PFSK-1 (cell line): Measurements from ENCODE around the gene DBF4.

Experiments
- FOXP2 ChIP-seq: optimal IDR thresholded peaks from 2 replicates; pipeline ENCODE3; 2011; ENCODE audit warnings: borderline replicate concordance, control low read depth, inconsistent platforms; ENCODE audit not compliant: insufficient read depth; ENCODE audit errors: extremely low read length, extremely low read depth
- POLR2AphosphoS5 ChIP-seq: IDR thresholded peaks from 2 replicates; pipeline ENCODE4 v1.6.1; 2012; ENCODE audit warnings: low read depth, mild to moderate bottlenecking, control low read depth, low read length, moderate library complexity
- SIN3A ChIP-seq: IDR thresholded peaks from 2 replicates; pipeline ENCODE4 v1.6.1; 2012; ENCODE audit warnings: mild to moderate bottlenecking, low read length, moderate library complexity, borderline replicate concordance; ENCODE audit not compliant: insufficient read depth
- TAF1 ChIP-seq: IDR thresholded peaks from 2 replicates; pipeline ENCODE4 v1.6.1; 2012; ENCODE audit warnings: low read length, control low read depth, borderline replicate concordance; ENCODE audit not compliant: insufficient read depth
- TF ChIP-seq, protein P1 (sequence below), 2 experiments: IDR thresholded peaks; 2 replicates each; pipeline versions ENCODE4 v1.6.1 to v1.8.0; 2011 to 2012; ENCODE audit warnings: low read depth in 2 of 2, low read length in 2 of 2, control low read depth in 1 of 2, inconsistent platforms in 1 of 2, mild to moderate bottlenecking in 1 of 2, moderate library complexity in 1 of 2; ENCODE audit not compliant: insufficient read depth in 1 of 2

Gene DBF4

DNA sequence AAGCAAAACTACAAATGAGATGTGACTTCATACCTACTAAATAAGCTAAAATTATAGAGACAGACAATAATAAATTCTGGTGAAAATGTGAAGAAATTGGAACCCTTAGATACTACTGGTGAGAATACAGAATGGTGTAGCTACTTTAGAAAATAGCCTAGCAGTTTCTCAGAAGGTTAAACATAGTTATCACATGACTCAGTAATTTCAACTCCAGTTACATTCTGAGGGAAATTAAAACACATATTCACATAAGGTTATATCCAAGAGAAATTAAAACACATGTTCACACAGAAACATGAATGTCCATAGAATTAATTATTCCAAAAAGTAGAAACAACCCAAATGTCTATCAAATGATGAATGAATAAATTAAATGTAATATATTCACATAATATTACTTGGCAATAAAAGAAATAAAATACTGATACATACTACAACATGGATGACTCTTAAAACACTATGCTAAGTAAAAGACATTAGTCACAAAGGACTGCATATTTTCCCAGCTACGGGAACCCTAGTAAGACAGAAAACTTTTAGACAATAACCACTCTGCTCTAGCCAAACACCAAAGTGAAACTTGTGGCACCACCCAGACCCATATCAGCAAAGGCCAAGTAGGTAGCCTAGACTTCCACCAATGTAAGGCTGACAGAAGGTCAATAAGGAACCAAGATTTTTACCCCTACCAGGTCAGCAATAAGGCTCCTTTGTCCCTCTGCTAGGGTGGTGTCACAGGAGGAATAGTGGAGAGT, 25.3 kb upstream of the DBF4 start:
- no peak for TF ChIP-seq TAF1
- TF ChIP-seq SIN3A: no peak
- TF ChIP-seq, protein P1, sequence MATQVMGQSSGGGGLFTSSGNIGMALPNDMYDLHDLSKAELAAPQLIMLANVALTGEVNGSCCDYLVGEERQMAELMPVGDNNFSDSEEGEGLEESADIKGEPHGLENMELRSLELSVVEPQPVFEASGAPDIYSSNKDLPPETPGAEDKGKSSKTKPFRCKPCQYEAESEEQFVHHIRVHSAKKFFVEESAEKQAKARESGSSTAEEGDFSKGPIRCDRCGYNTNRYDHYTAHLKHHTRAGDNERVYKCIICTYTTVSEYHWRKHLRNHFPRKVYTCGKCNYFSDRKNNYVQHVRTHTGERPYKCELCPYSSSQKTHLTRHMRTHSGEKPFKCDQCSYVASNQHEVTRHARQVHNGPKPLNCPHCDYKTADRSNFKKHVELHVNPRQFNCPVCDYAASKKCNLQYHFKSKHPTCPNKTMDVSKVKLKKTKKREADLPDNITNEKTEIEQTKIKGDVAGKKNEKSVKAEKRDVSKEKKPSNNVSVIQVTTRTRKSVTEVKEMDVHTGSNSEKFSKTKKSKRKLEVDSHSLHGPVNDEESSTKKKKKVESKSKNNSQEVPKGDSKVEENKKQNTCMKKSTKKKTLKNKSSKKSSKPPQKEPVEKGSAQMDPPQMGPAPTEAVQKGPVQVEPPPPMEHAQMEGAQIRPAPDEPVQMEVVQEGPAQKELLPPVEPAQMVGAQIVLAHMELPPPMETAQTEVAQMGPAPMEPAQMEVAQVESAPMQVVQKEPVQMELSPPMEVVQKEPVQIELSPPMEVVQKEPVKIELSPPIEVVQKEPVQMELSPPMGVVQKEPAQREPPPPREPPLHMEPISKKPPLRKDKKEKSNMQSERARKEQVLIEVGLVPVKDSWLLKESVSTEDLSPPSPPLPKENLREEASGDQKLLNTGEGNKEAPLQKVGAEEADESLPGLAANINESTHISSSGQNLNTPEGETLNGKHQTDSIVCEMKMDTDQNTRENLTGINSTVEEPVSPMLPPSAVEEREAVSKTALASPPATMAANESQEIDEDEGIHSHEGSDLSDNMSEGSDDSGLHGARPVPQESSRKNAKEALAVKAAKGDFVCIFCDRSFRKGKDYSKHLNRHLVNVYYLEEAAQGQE (IDR thresholded peaks at IDR 0.05; ENCODE audit: insufficient read depth in 1 of 2, low read depth in 2 of 2, low read length in 2 of 2): no peak
- no peak for TF ChIP-seq FOXP2
- no peak for TF ChIP-seq POLR2AphosphoS5

DNA sequence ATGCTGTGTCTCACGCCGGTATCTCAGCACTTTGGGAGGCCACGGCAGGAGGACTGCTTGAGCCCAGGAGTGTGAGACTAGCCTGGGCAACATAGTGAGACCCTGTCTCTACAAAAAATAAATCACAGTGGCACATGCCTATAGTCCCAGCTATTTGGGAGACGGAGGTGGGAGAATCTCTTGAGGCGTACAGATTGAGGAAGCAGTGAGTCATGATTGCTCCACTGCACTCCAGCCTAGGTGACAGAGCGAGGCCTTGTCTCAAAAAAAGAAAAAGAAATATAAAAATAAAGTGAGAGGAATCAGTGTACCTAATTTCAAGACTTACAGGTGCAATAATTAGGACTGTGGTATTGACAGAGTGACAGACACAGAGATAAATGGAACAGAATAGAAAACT, 24.0 kb upstream of the DBF4 start:
- TF ChIP-seq SIN3A (no peak), POLR2AphosphoS5 (no peak), FOXP2 (no peak), TAF1 (no peak)
- TF ChIP-seq, protein P1 (IDR thresholded peaks at IDR 0.05; ENCODE audit: insufficient read depth in 1 of 2, low read depth in 2 of 2, low read length in 2 of 2): no peak

DNA sequence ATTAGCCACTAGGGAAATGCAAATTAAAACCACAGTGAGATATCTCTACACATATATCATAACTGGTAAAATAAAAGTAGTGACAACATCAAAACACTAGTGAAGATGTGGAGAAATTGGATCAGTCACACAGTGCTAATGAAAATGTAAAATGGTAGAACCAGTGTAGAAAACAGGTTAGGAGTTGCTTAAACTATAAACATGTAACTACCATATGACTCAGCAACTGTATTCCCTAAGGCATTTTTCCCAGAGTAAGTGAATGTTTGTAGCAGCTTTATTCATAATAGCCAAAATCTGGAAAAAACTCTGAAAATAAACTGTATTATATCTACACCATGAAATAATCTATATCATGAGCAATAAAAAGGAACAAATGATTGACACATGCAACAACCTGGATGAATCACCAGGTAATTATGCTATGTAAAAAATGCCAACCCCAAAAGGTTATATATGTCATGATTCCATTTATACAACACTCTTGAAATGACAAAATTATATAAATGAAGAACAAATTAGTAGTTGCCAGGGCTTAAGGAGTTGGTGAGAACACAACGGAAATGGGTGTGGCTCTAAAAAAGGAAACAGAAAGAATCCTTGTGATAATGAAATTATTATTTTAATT, 22.9 kb upstream of the DBF4 start:
- TF ChIP-seq, protein P1 (IDR thresholded peaks at IDR 0.05; ENCODE audit: insufficient read depth in 1 of 2, low read depth in 2 of 2, low read length in 2 of 2): no peak
- TF ChIP-seq TAF1 (no peak), FOXP2 (no peak), POLR2AphosphoS5 (no peak), SIN3A (no peak)

DNA sequence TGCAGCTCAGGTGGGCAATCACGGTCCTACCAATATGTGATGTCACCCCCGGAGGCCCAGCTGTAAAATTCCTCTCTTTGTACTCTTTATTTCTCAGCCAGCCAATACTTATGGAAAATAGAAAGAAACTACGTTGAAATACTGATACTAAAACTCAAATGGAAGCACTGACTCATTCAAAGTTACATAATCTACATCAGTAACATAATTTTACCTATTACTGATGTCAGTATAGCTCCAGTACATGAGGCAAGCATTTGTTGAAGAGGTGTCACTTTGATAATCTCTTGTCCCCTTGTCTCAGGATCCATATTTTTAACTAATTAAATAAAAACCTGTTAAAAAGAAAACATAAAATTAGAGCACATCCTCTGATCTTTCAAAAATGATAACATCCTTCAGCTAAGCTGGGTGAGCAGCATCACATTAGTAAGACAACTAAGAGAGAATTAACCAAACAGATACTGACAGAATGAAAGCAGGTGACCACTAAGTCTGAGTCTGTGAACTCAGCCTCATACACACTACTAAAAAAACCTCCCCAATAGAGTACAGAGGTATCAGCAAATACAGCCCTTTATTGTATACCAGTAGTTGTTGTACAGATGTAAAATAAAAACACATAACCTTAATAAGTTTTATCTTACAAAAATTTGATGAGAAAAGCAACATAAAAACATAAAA, 17.7 kb upstream of the DBF4 start:
- TF ChIP-seq POLR2AphosphoS5 (no peak), FOXP2 (no peak), SIN3A (no peak), TAF1 (no peak)
- TF ChIP-seq, protein P1 (IDR thresholded peaks at IDR 0.05; ENCODE audit: insufficient read depth in 1 of 2, low read depth in 2 of 2, low read length in 2 of 2): no peak
